ENCODE results near the gene TMEM169. TPM values are rescaled to one million over a fixed set of nuclear protein-coding genes. Genes with fewer than 3 reads are reported as not detected.
A peak's percentile ranks its signal among the peaks of the same experiment; 100 is the strongest.

The TMEM169 gene
- total and polyA plus RNA-seq, 2 of the 13 experiments (the other 11 are each of a cell fraction or from before 2014, with no cell fraction given) = 1.5 to 4.5 TPM

GRCh38 chr2:216108967-216109921, 27.5 kb downstream of the TMEM169 start, which contains the start of gene XRCC5 (continued):
- TF ChIP-seq, protein P1, sequence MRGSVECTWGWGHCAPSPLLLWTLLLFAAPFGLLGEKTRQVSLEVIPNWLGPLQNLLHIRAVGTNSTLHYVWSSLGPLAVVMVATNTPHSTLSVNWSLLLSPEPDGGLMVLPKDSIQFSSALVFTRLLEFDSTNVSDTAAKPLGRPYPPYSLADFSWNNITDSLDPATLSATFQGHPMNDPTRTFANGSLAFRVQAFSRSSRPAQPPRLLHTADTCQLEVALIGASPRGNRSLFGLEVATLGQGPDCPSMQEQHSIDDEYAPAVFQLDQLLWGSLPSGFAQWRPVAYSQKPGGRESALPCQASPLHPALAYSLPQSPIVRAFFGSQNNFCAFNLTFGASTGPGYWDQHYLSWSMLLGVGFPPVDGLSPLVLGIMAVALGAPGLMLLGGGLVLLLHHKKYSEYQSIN (CRISPR knock-in tag; IDR thresholded peaks at IDR 0.05; ENCODE audit: borderline replicate concordance) = no peak
- TF ChIP-seq ZNF138 (CRISPR knock-in tag; IDR thresholded peaks at IDR 0.05; ENCODE audit: low read depth) (peak; percentile 97), ZNF160 (CRISPR knock-in tag; IDR thresholded peaks at IDR 0.05) (peak; percentile 81), STAT6 (CRISPR knock-in tag; IDR thresholded peaks at IDR 0.05; ENCODE audit: borderline replicate concordance) (peak; percentile 92; the same call in 1 of the 2 replicates), ZMAT3 (CRISPR knock-in tag; conservative IDR thresholded peaks at IDR 0.05) (peak; percentile 95), CREB3 (CRISPR knock-in tag; IDR thresholded peaks at IDR 0.05) (peak; percentile 94), SP140L (CRISPR knock-in tag; IDR thresholded peaks at IDR 0.05; ENCODE audit: borderline replicate concordance) (no peak; the same call in 1 of the 2 replicates), DBP (CRISPR knock-in tag; IDR thresholded peaks at IDR 0.05; ENCODE audit: not compliant biosample characterization) (no peak), ZNF570 (CRISPR knock-in tag; IDR thresholded peaks at IDR 0.05; ENCODE audit: borderline replicate concordance) (no peak), TGIF2 (CRISPR knock-in tag; IDR thresholded peaks at IDR 0.05) (no peak; the same call in 1 of the 2 replicates), NFE2L2 (IDR thresholded peaks at IDR 0.05; ENCODE audit: low read length) (no peak), GZF1 (CRISPR knock-in tag; IDR thresholded peaks at IDR 0.05) (peak; percentile 89; the same call in 1 of the 2 replicates), NR2F6 (IDR thresholded peaks at IDR 0.05) (no peak), NR2F6 (CRISPR knock-in tag; IDR thresholded peaks at IDR 0.05) (0 out of 2 replicates have a peak, but pooled peaks have one; percentile 32), HNF1B (CRISPR knock-in tag; IDR thresholded peaks at IDR 0.05) (peak; percentile 94), SP4 (CRISPR knock-in tag; IDR thresholded peaks at IDR 0.05) (peak; percentile 90)
- TF ChIP-seq, protein P2, sequence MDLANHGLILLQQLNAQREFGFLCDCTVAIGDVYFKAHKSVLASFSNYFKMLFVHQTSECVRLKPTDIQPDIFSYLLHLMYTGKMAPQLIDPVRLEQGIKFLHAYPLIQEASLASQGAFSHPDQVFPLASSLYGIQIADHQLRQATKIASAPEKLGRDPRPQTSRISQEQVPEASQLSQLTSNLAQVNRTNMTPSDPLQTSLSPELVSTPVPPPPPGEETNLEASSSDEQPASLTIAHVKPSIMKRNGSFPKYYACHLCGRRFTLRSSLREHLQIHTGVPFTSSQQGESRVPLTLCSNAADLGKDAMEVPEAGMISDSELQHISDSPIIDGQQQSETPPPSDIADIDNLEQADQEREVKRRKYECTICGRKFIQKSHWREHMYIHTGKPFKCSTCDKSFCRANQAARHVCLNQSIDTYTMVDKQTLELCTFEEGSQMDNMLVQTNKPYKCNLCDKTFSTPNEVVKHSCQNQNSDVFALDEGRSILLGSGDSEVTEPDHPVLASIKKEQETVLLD (CRISPR knock-in tag; IDR thresholded peaks at IDR 0.05; ENCODE audit: low read depth) = peak; percentile 87
